ENCODE results near the gene ASB1.

DNA sequence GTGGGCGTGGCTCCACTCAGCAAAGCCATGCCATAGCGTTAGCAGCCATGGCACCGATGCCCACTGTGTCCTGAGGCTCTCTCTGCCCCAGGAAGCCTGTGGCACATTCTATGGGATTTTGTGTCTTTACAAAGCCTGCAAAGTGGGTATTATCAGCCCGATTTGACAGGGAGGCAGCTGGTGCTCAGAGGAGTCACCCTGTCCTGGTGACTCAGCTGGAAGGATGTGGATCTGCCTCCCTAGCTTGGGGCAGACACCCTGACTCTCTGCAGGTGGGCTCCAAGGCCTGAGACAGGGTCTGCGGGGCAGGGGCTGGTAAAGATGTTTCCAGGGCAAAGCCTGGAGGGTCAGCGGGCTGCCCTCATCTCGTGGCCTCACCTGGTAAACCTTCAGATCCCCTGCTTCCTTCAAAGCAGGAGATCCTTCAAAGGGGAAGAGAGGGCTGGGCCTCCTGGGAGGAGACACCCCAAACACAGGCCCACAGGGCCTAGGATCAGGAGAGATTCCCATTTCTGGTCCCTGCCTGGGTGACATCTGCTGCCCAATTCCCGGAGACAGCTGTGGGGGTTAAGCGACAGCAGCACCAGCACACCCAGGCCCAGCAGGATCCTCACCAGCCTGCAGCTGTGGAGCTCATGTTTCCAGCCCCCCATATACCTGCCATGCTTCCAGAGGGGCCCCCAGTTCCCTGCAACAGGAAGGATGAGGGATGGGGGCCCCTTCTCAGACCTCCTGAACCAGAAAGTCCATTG is 3.0 kb upstream of the ASB1 start:
- TF ChIP-seq REST (IDR thresholded peaks at IDR 0.05; ENCODE audit: insufficient read depth in 1 of 2, low read depth in 2 of 2, low read length in 2 of 2) (no peak), POLR2AphosphoS5 (IDR thresholded peaks at IDR 0.05; ENCODE audit: low read depth, low read length) (no peak), SIN3A (IDR thresholded peaks at IDR 0.05; ENCODE audit: borderline replicate concordance, insufficient read depth, low read length) (no peak)
